H1 (cell line): Measurements from ENCODE around the gene MYORG.

Experiments used
- ASH2L ChIP-seq: fragments of 200-600, 300-600 bp; sonication (generic); IDR thresholded peaks from one replicate; pipeline ENCODE4 v1.7.1; 2017; ENCODE audit warnings: low read length
- CBX5 ChIP-seq: fragments of 300-800, 300-1000 bp; sonication (generic); IDR thresholded peaks from 2 replicates; pipeline ENCODE4 v1.7.1; 2016; ENCODE audit warnings: antibody characterized with exemption, low read length, low read depth
- EP300 ChIP-seq, 2 experiments: IDR thresholded peaks; 1 replicate in 1 of 2; 2 replicates in 1 of 2; pipeline ENCODE4 v1.6.1; 2011 to 2012; ENCODE audit warnings: low read depth in 2 of 2, low read length in 2 of 2, mild to moderate bottlenecking in 2 of 2, borderline replicate concordance in 1 of 2, inconsistent platforms in 1 of 2, moderate library complexity in 1 of 2
- JUN ChIP-seq: IDR thresholded peaks from 2 replicates; pipeline ENCODE4 v1.6.1; 2011; ENCODE audit warnings: low read depth, mild to moderate bottlenecking, improper control_type of control experiment, low read length
- NRF1 ChIP-seq: IDR thresholded peaks from 2 replicates; pipeline ENCODE4 v1.6.1; 2011; ENCODE audit warnings: mild to moderate bottlenecking, low read depth, low read length, improper control_type of control experiment
- POLR2A ChIP-seq, 2 experiments: IDR thresholded peaks; 1 replicate in 1 of 2; 2 replicates in 1 of 2; pipeline ENCODE4 v1.6.1; 2011; ENCODE audit warnings: low read depth in 2 of 2, low read length in 2 of 2, mild to moderate bottlenecking in 2 of 2; ENCODE audit errors: control extremely low read depth in 1 of 2
- POLR2AphosphoS5 ChIP-seq: IDR thresholded peaks from 2 replicates; pipeline ENCODE4 v1.6.1; 2011; ENCODE audit warnings: low read depth, low read length
- SAP30 ChIP-seq: fragments of 300-600 bp; sonication (generic); IDR thresholded peaks from 2 replicates; pipeline ENCODE4 v1.7.1; 2012; ENCODE audit warnings: low read length, moderate library complexity, mild to moderate bottlenecking, inconsistent platforms; ENCODE audit not compliant: insufficient read depth, insufficient replicate concordance
- SRF ChIP-seq: IDR thresholded peaks from 2 replicates; pipeline ENCODE4 v1.6.1; 2011; ENCODE audit warnings: mild to moderate bottlenecking, low read depth, low read length, moderate library complexity
- TF ChIP-seq, protein P1 (sequence below), 3 experiments: IDR thresholded peaks; 1 replicate in 2 of 3; 2 replicates in 1 of 3; pipeline versions ENCODE4 v1.5.1 to v1.6.1; 2011; ENCODE audit warnings: low read length in 3 of 3, mild to moderate bottlenecking in 3 of 3, inconsistent platforms in 2 of 3, low read depth in 1 of 3, moderate library complexity in 1 of 3; ENCODE audit not compliant: insufficient read depth in 1 of 3; ENCODE audit errors: control extremely low read depth in 1 of 3
- TF ChIP-seq, protein P2 (sequence below): IDR thresholded peaks from 2 replicates; pipeline ENCODE4 v1.6.1; 2011; ENCODE audit warnings: low read depth, mild to moderate bottlenecking, low read length; ENCODE audit not compliant: insufficient read depth
- TF ChIP-seq, protein P3 (sequence below): IDR thresholded peaks from 2 replicates; pipeline ENCODE4 v1.6.1; 2012; ENCODE audit warnings: low read length, inconsistent platforms
- TF ChIP-seq, protein P4 (sequence below): IDR thresholded peaks from 2 replicates; pipeline ENCODE4 v1.6.1; 2012; ENCODE audit warnings: inconsistent platforms

DNA sequence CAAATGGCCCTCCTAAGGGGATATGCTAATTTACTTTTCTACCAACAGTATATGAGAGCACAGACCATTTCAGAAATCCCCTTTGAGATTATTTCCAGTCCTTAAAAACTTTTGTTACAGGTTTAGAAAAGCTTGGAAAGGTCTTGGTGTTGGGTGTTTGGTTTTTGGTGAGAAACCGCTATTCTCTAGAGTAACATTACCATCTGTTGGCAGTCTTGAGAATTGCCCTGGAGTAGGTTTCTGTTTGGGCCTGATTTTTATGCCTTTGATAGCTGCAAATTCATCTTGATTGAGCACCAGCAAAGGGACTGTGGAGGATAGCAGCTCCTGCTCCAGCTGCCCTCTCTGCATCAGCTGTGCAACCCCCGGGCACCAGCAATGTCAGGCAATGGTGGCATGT is 39.3 kb downstream of the MYORG start:
- TF ChIP-seq POLR2AphosphoS5 (no peak), CBX5 (no peak), SRF (no peak), EP300 (IDR thresholded peaks at IDR 0.05; ENCODE audit: borderline replicate concordance in 1 of 2, low read depth in 2 of 2, low read length in 2 of 2) (no peak), POLR2A (IDR thresholded peaks at IDR 0.05; ENCODE audit: control extremely low read depth in 1 of 2, low read depth in 2 of 2, low read length in 2 of 2) (no peak), NRF1 (no peak), ASH2L (no peak), SAP30 (no peak), JUN (no peak)
- TF ChIP-seq, protein P1, sequence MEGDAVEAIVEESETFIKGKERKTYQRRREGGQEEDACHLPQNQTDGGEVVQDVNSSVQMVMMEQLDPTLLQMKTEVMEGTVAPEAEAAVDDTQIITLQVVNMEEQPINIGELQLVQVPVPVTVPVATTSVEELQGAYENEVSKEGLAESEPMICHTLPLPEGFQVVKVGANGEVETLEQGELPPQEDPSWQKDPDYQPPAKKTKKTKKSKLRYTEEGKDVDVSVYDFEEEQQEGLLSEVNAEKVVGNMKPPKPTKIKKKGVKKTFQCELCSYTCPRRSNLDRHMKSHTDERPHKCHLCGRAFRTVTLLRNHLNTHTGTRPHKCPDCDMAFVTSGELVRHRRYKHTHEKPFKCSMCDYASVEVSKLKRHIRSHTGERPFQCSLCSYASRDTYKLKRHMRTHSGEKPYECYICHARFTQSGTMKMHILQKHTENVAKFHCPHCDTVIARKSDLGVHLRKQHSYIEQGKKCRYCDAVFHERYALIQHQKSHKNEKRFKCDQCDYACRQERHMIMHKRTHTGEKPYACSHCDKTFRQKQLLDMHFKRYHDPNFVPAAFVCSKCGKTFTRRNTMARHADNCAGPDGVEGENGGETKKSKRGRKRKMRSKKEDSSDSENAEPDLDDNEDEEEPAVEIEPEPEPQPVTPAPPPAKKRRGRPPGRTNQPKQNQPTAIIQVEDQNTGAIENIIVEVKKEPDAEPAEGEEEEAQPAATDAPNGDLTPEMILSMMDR (IDR thresholded peaks at IDR 0.05; ENCODE audit: control extremely low read depth in 1 of 3, insufficient read depth in 1 of 3, low read depth in 1 of 3, low read length in 3 of 3), result peak in 2 of 3 experiments; percentile 30 to 32; a peak in 2 of 4 replicates
- TF ChIP-seq, protein P2, sequence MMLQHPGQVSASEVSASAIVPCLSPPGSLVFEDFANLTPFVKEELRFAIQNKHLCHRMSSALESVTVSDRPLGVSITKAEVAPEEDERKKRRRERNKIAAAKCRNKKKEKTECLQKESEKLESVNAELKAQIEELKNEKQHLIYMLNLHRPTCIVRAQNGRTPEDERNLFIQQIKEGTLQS, result no peak
- TF ChIP-seq, protein P3, sequence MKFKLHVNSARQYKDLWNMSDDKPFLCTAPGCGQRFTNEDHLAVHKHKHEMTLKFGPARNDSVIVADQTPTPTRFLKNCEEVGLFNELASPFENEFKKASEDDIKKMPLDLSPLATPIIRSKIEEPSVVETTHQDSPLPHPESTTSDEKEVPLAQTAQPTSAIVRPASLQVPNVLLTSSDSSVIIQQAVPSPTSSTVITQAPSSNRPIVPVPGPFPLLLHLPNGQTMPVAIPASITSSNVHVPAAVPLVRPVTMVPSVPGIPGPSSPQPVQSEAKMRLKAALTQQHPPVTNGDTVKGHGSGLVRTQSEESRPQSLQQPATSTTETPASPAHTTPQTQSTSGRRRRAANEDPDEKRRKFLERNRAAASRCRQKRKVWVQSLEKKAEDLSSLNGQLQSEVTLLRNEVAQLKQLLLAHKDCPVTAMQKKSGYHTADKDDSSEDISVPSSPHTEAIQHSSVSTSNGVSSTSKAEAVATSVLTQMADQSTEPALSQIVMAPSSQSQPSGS, result no peak
- TF ChIP-seq, protein P4, sequence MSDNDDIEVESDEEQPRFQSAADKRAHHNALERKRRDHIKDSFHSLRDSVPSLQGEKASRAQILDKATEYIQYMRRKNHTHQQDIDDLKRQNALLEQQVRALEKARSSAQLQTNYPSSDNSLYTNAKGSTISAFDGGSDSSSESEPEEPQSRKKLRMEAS, result no peak
